Transverse colon (tissue), 4 donors: ENCODE data around the gene KLHL18. TPM values are rescaled to one million over a fixed set of nuclear protein-coding genes. Genes with fewer than 3 reads are reported as not detected.

ENCODE experiments used
- DNase-seq: peaks from one replicate; pipeline ENCODE4 v3.0.0-alpha.2; 2019
- H3K27ac ChIP-seq, 4 donors: fragments of 200-600 bp; sonication (generic); 2 replicates each; pipeline ENCODE4 v1.5.1; 2016 to 2018; ENCODE audit warnings: inconsistent platforms in 4 of 4
- H3K27me3 ChIP-seq: fragments of 200-600 bp; sonication (generic); 2 replicates; pipeline ENCODE4 v1.5.1; 2017; ENCODE audit warnings: inconsistent platforms
- H3K36me3 ChIP-seq, 4 donors: fragments of 200-600 bp; sonication (generic); 2 replicates each; pipeline ENCODE4 v1.5.1; 2017 to 2019; ENCODE audit warnings: inconsistent platforms in 4 of 4
- H3K4me1 ChIP-seq, 4 donors: fragments of 200-600 bp; sonication (generic); 2 replicates each; pipeline ENCODE4 v1.5.1; 2017 to 2020; ENCODE audit warnings: inconsistent platforms in 4 of 4
- H3K4me3 ChIP-seq, 4 donors: fragments of 200-600 bp; sonication (generic); 1 replicate in 1 of 4; 2 replicates in 3 of 4; pipeline versions ENCODE4 v1.5.1 to v1.6.1; 2017 to 2019; ENCODE audit warnings: inconsistent platforms in 4 of 4
- H3K9me3 ChIP-seq, 2 donors: fragments of 200-600 bp; sonication (generic); 2 replicates each; pipeline ENCODE4 v1.5.1; 2017 to 2019; ENCODE audit warnings: inconsistent platforms in 2 of 2
- CTCF ChIP-seq, 5 experiments: fragments of 200-600 bp in 3 of 5; fragments of 450-650 bp in 2 of 5; sonication (generic) in 3 of 5; IDR thresholded peaks; 1 replicate in 2 of 5; 2 replicates in 3 of 5; pipeline ENCODE4 v1.5.1; 2016 to 2017; ENCODE audit warnings: antibody characterized with exemption in 5 of 5, inconsistent platforms in 3 of 5, mild to moderate bottlenecking in 2 of 5, moderate library complexity in 1 of 5
- EP300 ChIP-seq: sonication (generic); formaldehyde crosslinking; IDR thresholded peaks from one replicate; pipeline ENCODE4 v1.6.1; 2017; ENCODE audit warnings: antibody characterized with exemption, low read depth
- POLR2A ChIP-seq: fragments of 450-650 bp; IDR thresholded peaks from one replicate; pipeline ENCODE4 v1.6.1; 2016; ENCODE audit warnings: antibody characterized with exemption, mild to moderate bottlenecking, moderate library complexity
- POLR2AphosphoS5 ChIP-seq, 3 donors: sonication (generic); formaldehyde crosslinking; IDR thresholded peaks; one replicate each; pipeline ENCODE4 v1.6.1; 2016; ENCODE audit warnings: antibody characterized with exemption in 3 of 3
- WGBS, 2 donors: methylation state at CpG; one replicate each; pipeline ENCODE4 v1.1.5; 2018; ENCODE audit warnings: low coverage in 1 of 2; 5-methylcytosine and 5-hydroxymethylcytosine counted together
- in situ Hi-C, 4 donors: fragments of 200-750 bp; cut with MboI; loops; one replicate each; pipeline versions ENCODE4 v1.15.0 to v1.15.1; 2017; ENCODE audit warnings: low sequenced_read_pairs in 3 of 4, low pct_ligation_motif_present in 1 of 4, low pct_unique_long_range_greater_than_20kb in 1 of 4
- intact Hi-C: fragments of 100-400 bp; cut with DNase I; formaldehyde crosslinking; loops from one replicate; pipeline ENCODE4 v1.15.1; 2023; ENCODE audit warnings: low total_unique reads
- total RNA-seq, 4 donors: library from RNA; depleted of rRNA; stranded (reverse); fragments of >200 nt; gene quantifications; one replicate each; pipeline ENCODE4 v1.1.0, GENCODE V29; 2016

The KLHL18 gene
- total RNA-seq, 4 donors from 2014 or later, result 12.2 to 48.6 (median 14.5) TPM

DNA sequence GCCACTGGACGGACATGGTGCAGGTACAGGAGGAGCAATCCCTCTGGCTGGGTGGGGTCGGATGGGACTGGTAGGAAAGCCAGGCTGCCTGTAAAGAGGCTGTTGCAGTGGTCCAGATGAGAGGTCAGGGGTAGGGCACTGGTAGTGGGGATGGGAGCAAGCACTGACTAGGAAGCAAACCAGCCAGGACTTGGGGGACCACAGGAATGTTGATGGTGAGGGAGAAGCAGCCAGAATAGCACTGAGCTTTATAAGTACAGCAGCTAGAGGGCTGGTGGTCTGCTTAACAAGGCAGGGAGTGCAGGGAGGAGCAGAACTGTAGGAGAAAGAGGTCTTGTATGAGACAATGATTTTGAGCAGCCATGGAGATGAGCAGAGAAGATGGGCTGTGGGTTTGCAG is 59.4 kb downstream of the KLHL18 start:
- Histone ChIP-seq H3K4me1 (peaks cover 0 to 3% (median 0%) of the 10 kb centered on the region in 4 donors), H3K4me3 (no peak overlapping the region), H3K27ac (no peak overlapping the region), H3K27me3 (no peaks in the 10 kb centered on the region), H3K9me3 (no peaks in the 10 kb centered on the region), H3K36me3 (peaks cover 0 to 24% (median 10%) of the 10 kb centered on the region in 4 donors)
- TF ChIP-seq EP300 (no peak), CTCF (IDR thresholded peaks at IDR 0.05) (no peak), POLR2A (no peak), POLR2AphosphoS5 (IDR thresholded peaks at IDR 0.05) (no peak)
- DNase-seq, result no peak
- WGBS, 2 donors, result 96 to 100% methylated on average over 1 to 2 of the region's 2 CpGs
- in situ Hi-C loops (loop anchor here in 2 of 4 donors (25.0 kb wide), 2 partner anchors 480 to 630 kb away; partner anchors contain the start of genes PRSS50 (in 2 of the 2), TMIE (in 2 of the 2) and MYL3 (in 1 of the 2)), intact Hi-C loops (no loop called here)

DNA sequence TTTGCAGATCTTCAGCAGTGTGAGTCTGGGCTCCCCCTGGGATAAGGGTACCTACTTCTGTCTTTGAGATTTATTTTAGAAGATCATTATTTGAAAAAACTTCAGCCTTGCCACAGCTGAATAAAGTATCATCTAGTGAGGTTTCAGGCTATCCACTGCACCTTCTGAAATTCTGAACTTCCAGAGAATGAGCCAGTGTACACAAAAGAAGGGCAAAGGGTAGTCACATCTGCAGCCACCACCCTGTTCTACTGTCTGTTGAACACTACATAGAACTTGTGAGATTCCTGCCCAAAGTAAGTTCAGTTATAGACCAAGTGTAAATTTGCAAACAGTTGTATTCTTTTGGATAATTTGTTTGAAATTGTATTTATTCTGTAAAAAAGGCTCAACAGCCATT is 60.1 kb downstream of the KLHL18 start:
- Histone ChIP-seq H3K4me3 (no peak overlapping the region), H3K27ac (no peak overlapping the region), H3K4me1 (peaks cover 0 to 7% (median 0%) of the 10 kb centered on the region in 4 donors), H3K27me3 (no peaks in the 10 kb centered on the region), H3K9me3 (no peaks in the 10 kb centered on the region), H3K36me3 (peaks cover 0 to 18% (median 8%) of the 10 kb centered on the region in 4 donors)
- intact Hi-C loops (no loop called here), in situ Hi-C loops (loop anchor here in 2 of 4 donors (25.0 kb wide), 2 partner anchors 481 to 631 kb away; partner anchors contain the start of genes PRSS50 (in 2 of the 2), TMIE (in 2 of the 2) and MYL3 (in 1 of the 2))
- TF ChIP-seq CTCF (IDR thresholded peaks at IDR 0.05), result no peak
- no peak for TF ChIP-seq POLR2A
- no peak for TF ChIP-seq EP300
- no peak for TF ChIP-seq POLR2AphosphoS5 (IDR thresholded peaks at IDR 0.05)
- no peak for DNase-seq

DNA sequence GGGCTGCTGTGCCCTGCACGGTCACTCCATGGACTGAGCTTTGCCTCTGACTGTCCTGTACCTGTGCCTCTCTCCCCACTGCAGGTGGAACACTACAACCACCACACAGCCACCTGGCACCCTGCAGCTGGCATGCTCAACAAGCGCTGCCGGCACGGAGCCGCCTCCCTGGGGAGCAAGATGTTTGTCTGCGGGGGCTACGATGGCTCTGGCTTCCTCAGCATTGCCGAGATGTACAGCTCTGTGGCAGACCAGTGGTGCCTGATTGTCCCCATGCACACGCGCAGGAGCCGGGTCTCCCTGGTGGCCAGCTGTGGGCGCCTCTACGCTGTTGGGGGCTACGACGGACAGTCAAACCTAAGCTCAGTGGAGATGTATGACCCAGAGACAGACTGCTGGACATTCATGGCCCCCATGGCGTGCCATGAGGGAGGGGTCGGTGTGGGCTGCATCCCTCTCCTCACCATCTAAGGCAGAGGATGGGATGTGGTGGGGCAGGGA is 60.8 kb downstream of the KLHL18 start:
- H3K27ac ChIP-seq, result no peak overlapping the region
- H3K27me3 ChIP-seq, result no peaks in the 10 kb centered on the region
- peaks cover 0 to 8% (median 0%) of the 10 kb centered on the region in 4 donors for H3K4me1 ChIP-seq
- no peak overlapping the region for H3K4me3 ChIP-seq
- peaks cover 0 to 18% (median 7%) of the 10 kb centered on the region in 4 donors for H3K36me3 ChIP-seq
- in situ Hi-C loops, result loop anchor here in 2 of 4 donors (25.0 kb wide), 2 partner anchors 481 to 631 kb away; partner anchors contain the start of genes PRSS50 (in 2 of the 2), TMIE (in 2 of the 2) and MYL3 (in 1 of the 2)
- H3K9me3 ChIP-seq, result no peaks in the 10 kb centered on the region
- intact Hi-C loops, result no loop called here
- 95% methylated on average over 16 of the region's 17 CpGs; no CpG with 5 or more reads in 1 of the 2 donors for WGBS, 2 donors
- TF ChIP-seq CTCF (IDR thresholded peaks at IDR 0.05) (no peak), POLR2A (no peak), POLR2AphosphoS5 (IDR thresholded peaks at IDR 0.05) (no peak), EP300 (no peak)
- DNase-seq, result no peak

- Histone ChIP-seq H3K9me3 (no peaks in the 10 kb centered on the region), H3K36me3 (peaks cover 0 to 18% (median 2%) of the 10 kb centered on the region in 4 donors), H3K27me3 (no peaks in the 10 kb centered on the region), H3K4me1 (peaks cover 0 to 8% (median 0%) of the 10 kb centered on the region in 4 donors), H3K4me3 (no peak overlapping the region), H3K27ac (no peak overlapping the region)
- TF ChIP-seq POLR2A, result no peak
- no peak for TF ChIP-seq CTCF (IDR thresholded peaks at IDR 0.05)
- no peak for TF ChIP-seq POLR2AphosphoS5 (IDR thresholded peaks at IDR 0.05)
- no peak for TF ChIP-seq EP300
- in situ Hi-C loops, result loop anchor here in 2 of 4 donors (25.0 kb wide), 2 partner anchors 483 to 633 kb away; partner anchors contain the start of genes PRSS50 (in 2 of the 2), TMIE (in 2 of the 2) and MYL3 (in 1 of the 2)
- WGBS, 2 donors, result 85 to 93% methylated on average over 3 to 6 of the region's 6 CpGs
- intact Hi-C loops, result no loop called here
- DNase-seq, result no peak
Observed at GRCh38 chr3:47344971-47345370, 62.2 kb downstream of the KLHL18 start.
